ENCODE data around the gene PKP3. TPM values are rescaled to one million over a fixed set of nuclear protein-coding genes. Genes with fewer than 3 reads are reported as not detected.

The PKP3 gene
- total and polyA plus RNA-seq, 2 donors from 2014 or later: 1.9 to 3.6 TPM

GRCh38 chr11:445765-446588 is 52.0 kb downstream of the PKP3 start:
- TF ChIP-seq, protein P1, sequence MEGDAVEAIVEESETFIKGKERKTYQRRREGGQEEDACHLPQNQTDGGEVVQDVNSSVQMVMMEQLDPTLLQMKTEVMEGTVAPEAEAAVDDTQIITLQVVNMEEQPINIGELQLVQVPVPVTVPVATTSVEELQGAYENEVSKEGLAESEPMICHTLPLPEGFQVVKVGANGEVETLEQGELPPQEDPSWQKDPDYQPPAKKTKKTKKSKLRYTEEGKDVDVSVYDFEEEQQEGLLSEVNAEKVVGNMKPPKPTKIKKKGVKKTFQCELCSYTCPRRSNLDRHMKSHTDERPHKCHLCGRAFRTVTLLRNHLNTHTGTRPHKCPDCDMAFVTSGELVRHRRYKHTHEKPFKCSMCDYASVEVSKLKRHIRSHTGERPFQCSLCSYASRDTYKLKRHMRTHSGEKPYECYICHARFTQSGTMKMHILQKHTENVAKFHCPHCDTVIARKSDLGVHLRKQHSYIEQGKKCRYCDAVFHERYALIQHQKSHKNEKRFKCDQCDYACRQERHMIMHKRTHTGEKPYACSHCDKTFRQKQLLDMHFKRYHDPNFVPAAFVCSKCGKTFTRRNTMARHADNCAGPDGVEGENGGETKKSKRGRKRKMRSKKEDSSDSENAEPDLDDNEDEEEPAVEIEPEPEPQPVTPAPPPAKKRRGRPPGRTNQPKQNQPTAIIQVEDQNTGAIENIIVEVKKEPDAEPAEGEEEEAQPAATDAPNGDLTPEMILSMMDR (IDR thresholded peaks at IDR 0.05; ENCODE audit: borderline replicate concordance, extremely low read depth, insufficient read depth): no peak
- no peaks in the 10 kb centered on the region for H3K27me3 ChIP-seq (ENCODE audit: control insufficient read depth, insufficient read depth, low read length)
- peak overlapping the region in 1 of 3 donors; percentile 3 for H3K4me3 ChIP-seq (ENCODE audit: low read length in 3 of 3)
- H3K9ac ChIP-seq (ENCODE audit: low read length in 3 of 3): no peak overlapping the region
- no peaks in the 10 kb centered on the region for H3K9me3 ChIP-seq (ENCODE audit: control insufficient read depth in 2 of 3, insufficient read depth in 1 of 3, low read length in 3 of 3)
- peak in 4 of 5 donors; percentile 27 to 77 (median 56) for DNase-seq
- no peak for FAIRE-seq
- no peaks in the 10 kb centered on the region for H3K36me3 ChIP-seq (ENCODE audit: control insufficient read depth in 2 of 3, insufficient read depth in 3 of 3, low read length in 3 of 3)
- H3K27ac ChIP-seq (ENCODE audit: low read depth in 2 of 2, low read length in 2 of 2): peak overlapping the region in 1 of 2 donors; percentile 76
- H3K4me1 ChIP-seq (ENCODE audit: control insufficient read depth in 2 of 3, insufficient read depth in 2 of 3, low read depth in 1 of 3, low read length in 3 of 3): peaks cover 0 to 17% (median 0%) of the 10 kb centered on the region in 3 donors
- intact Hi-C loops (cut with DNase I): no loop called here

DNA sequence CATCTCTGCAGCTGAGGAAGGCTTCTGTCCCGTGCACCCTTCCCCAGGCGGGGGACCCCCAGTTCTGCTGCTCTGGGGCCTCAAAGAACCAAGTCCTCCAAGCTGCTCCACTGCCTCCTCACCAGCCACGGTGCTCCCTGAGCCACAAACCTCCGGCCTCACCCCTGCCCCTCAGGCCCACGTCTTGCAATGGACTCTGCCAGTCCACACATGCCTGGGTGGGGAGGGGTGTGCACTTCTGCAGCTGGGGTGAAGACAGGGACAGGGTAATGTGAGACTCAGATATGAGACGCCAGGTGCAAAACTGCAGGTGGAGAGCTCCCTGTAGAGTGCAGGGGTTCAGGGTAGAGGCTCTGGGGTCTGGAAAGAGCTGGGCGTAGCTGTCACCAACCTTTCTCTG is 52.9 kb downstream of the PKP3 start:
- Histone ChIP-seq H3K27me3 (ENCODE audit: control insufficient read depth, insufficient read depth, low read length) (no peaks in the 10 kb centered on the region), H3K4me3 (ENCODE audit: low read length in 3 of 3) (peak overlapping the region in 1 of 3 donors; percentile 3), H3K27ac (ENCODE audit: low read depth in 2 of 2, low read length in 2 of 2) (peak overlapping the region in 1 of 2 donors; percentile 76), H3K36me3 (ENCODE audit: control insufficient read depth in 2 of 3, insufficient read depth in 3 of 3, low read length in 3 of 3) (no peaks in the 10 kb centered on the region), H3K9me3 (ENCODE audit: control insufficient read depth in 2 of 3, insufficient read depth in 1 of 3, low read length in 3 of 3) (no peaks in the 10 kb centered on the region), H3K4me1 (ENCODE audit: control insufficient read depth in 2 of 3, insufficient read depth in 2 of 3, low read depth in 1 of 3, low read length in 3 of 3) (peaks cover 0 to 23% (median 0%) of the 10 kb centered on the region in 3 donors), H3K9ac (ENCODE audit: low read length in 3 of 3) (no peak overlapping the region)
- peak in 2 of 5 donors; percentile 68 to 82 for DNase-seq
- TF ChIP-seq, protein P1 (IDR thresholded peaks at IDR 0.05; ENCODE audit: borderline replicate concordance, extremely low read depth, insufficient read depth): no peak
- intact Hi-C loops (cut with DNase I): no loop called here
- FAIRE-seq: no peak

- peak overlapping the region; percentile 40 to 82 (median 81) for H3K9ac ChIP-seq (ENCODE audit: low read length in 3 of 3)
These were observed 54.1 kb downstream of the PKP3 start for GRCh38 chr11:447923-448731.

More at GRCh38 chr11:447923-448731, 54.1 kb downstream of the PKP3 start:
- DNase-seq (peak; percentile 94 to 98 (median 97)), FAIRE-seq (no peak)
- H3K4me3 ChIP-seq (ENCODE audit: low read length in 3 of 3): peak overlapping the region; percentile 69 to 82 (median 71)
- TF ChIP-seq, protein P1 (IDR thresholded peaks at IDR 0.05; ENCODE audit: borderline replicate concordance, extremely low read depth, insufficient read depth): peak; percentile 79
- H3K4me1 ChIP-seq (ENCODE audit: control insufficient read depth in 2 of 3, insufficient read depth in 2 of 3, low read depth in 1 of 3, low read length in 3 of 3): peaks cover 0 to 23% (median 0%) of the 10 kb centered on the region in 3 donors
- no peaks in the 10 kb centered on the region for H3K27me3 ChIP-seq (ENCODE audit: control insufficient read depth, insufficient read depth, low read length)
- peak overlapping the region; percentile 98 to 99 for H3K27ac ChIP-seq (ENCODE audit: low read depth in 2 of 2, low read length in 2 of 2)
- H3K9me3 ChIP-seq (ENCODE audit: control insufficient read depth in 2 of 3, insufficient read depth in 1 of 3, low read length in 3 of 3): no peaks in the 10 kb centered on the region
- intact Hi-C loops (cut with DNase I): no loop called here
- no peaks in the 10 kb centered on the region for H3K36me3 ChIP-seq (ENCODE audit: control insufficient read depth in 2 of 3, insufficient read depth in 3 of 3, low read length in 3 of 3)
